SJSA1 (cell line): ENCODE measurements around the gene KLC1. TPM values are rescaled to one million over a fixed set of nuclear protein-coding genes. Genes with fewer than 3 reads are reported as not detected.
"Not testable (repeated sequence)": the region's sequence is repeated elsewhere in the genome, so short reads cannot be mapped to it uniquely, and the experiment has no call there.

Experiments used
- DNase-seq, 2 experiments: peaks; one replicate each; pipeline ENCODE4 v3.0.0-alpha.2; 2015 to 2020; ENCODE audit warnings: low spot score in 2 of 2, low read depth in 1 of 2
- H3K27ac ChIP-seq: fragments of 250-450 bp; sonication (Bioruptor Pico); 2 replicates; pipeline ENCODE4 v1.5.1; 2020; ENCODE audit warnings: mild to moderate bottlenecking, moderate library complexity
- H3K27me3 ChIP-seq: fragments of 250-450 bp; sonication (Bioruptor Pico); replicated peaks from 2 replicates; pipeline ENCODE4 v1.5.1; 2020; ENCODE audit warnings: mild to moderate bottlenecking, moderate library complexity
- H3K36me3 ChIP-seq: fragments of 250-450 bp; sonication (Bioruptor Pico); 2 replicates; pipeline ENCODE4 v1.5.1; 2020; ENCODE audit warnings: mild to moderate bottlenecking
- H3K4me1 ChIP-seq: fragments of 250-450 bp; sonication (Bioruptor Pico); replicated peaks from 2 replicates; pipeline ENCODE4 v1.6.1; 2021; ENCODE audit warnings: mild to moderate bottlenecking
- H3K4me3 ChIP-seq: fragments of 250-450 bp; sonication (Bioruptor Pico); 2 replicates; pipeline ENCODE4 v1.5.1; 2020; ENCODE audit warnings: mild to moderate bottlenecking
- H3K9me3 ChIP-seq: fragments of 250-450 bp; sonication (Bioruptor Pico); replicated peaks from 2 replicates; pipeline ENCODE4 v1.5.1; 2020; ENCODE audit warnings: mild to moderate bottlenecking
- total RNA-seq: library from RNA; depleted of rRNA; stranded (reverse); fragments of >200 nt; shearing (Covaris generic); gene quantifications from 2 replicates; pipeline ENCODE4 v1.2.3, GENCODE V29; 2014

Gene KLC1
- total RNA-seq, 1 experiment from 2014 or later, result 196 TPM

GRCh38 chr14:103630364-103631108, 1.5 kb downstream of the KLC1 start:
- H3K9me3 ChIP-seq, result no peaks in the 10 kb centered on the region
- peak overlapping the region; percentile 92; the same call in 1 of the 2 replicates for H3K27ac ChIP-seq
- H3K27me3 ChIP-seq, result no peaks in the 10 kb centered on the region
- DNase-seq, result no peak
- H3K4me1 ChIP-seq, result peaks cover 27% of the 10 kb centered on the region
- peaks cover 53% of the 10 kb centered on the region for H3K36me3 ChIP-seq
- peak overlapping the region; percentile 98 for H3K4me3 ChIP-seq

- H3K27ac ChIP-seq, result no peak overlapping the region
- DNase-seq, result no peak
- no peaks in the 10 kb centered on the region for H3K27me3 ChIP-seq
These were observed 4.4 kb downstream of the KLC1 start for GRCh38 chr14:103633391-103633790.

GRCh38 chr14:103634156-103634555, 5.1 kb downstream of the KLC1 start:
- Histone ChIP-seq H3K4me3 (no peak overlapping the region), H3K9me3 (no peaks in the 10 kb centered on the region), H3K36me3 (peaks cover 67% of the 10 kb centered on the region), H3K27ac (no peak overlapping the region), H3K4me1 (peaks cover 11% of the 10 kb centered on the region), H3K27me3 (no peaks in the 10 kb centered on the region)
- DNase-seq, result no peak

More at GRCh38 chr14:103633391-103633790, 4.4 kb downstream of the KLC1 start:
- H3K4me3 ChIP-seq, result no peak overlapping the region
- no peaks in the 10 kb centered on the region for H3K9me3 ChIP-seq
- peaks cover 17% of the 10 kb centered on the region for H3K4me1 ChIP-seq
- peaks cover 63% of the 10 kb centered on the region for H3K36me3 ChIP-seq

- DNase-seq, result no peak
- no peaks in the 10 kb centered on the region for H3K9me3 ChIP-seq
- no peak overlapping the region for H3K27ac ChIP-seq
- no peak overlapping the region for H3K4me3 ChIP-seq
- no peaks in the 10 kb centered on the region for H3K27me3 ChIP-seq
- peaks cover 6% of the 10 kb centered on the region for H3K4me1 ChIP-seq
- peaks cover 42% of the 10 kb centered on the region for H3K36me3 ChIP-seq
These were observed 9.6 kb downstream of the KLC1 start for GRCh38 chr14:103638594-103638993.

- Histone ChIP-seq H3K4me3 (no peak overlapping the region), H3K27ac (no peak overlapping the region), H3K27me3 (no peaks in the 10 kb centered on the region), H3K36me3 (peaks cover 27% of the 10 kb centered on the region), H3K9me3 (no peaks in the 10 kb centered on the region), H3K4me1 (peaks cover 3% of the 10 kb centered on the region)
- no peak for DNase-seq
These were observed 12.2 kb downstream of the KLC1 start for GRCh38 chr14:103641161-103641560.

GRCh38 chr14:103646189-103646588, 17.2 kb downstream of the KLC1 start:
- Histone ChIP-seq H3K36me3 (peaks cover 18% of the 10 kb centered on the region; the same call in 1 of the 2 replicates), H3K4me1 (no peaks in the 10 kb centered on the region)

GRCh38 chr14:103649001-103649400, 20.0 kb downstream of the KLC1 start:
- Histone ChIP-seq H3K36me3 (peaks cover 26% of the 10 kb centered on the region), H3K9me3 (no peaks in the 10 kb centered on the region), H3K4me3 (no peak overlapping the region), H3K4me1 (peaks cover 17% of the 10 kb centered on the region), H3K27me3 (no peaks in the 10 kb centered on the region), H3K27ac (no peak overlapping the region)
- no peak for DNase-seq

More at GRCh38 chr14:103646189-103646588, 17.2 kb downstream of the KLC1 start:
- no peak overlapping the region for H3K27ac ChIP-seq
- no peaks in the 10 kb centered on the region for H3K27me3 ChIP-seq
- DNase-seq, result no peak
- no peak overlapping the region for H3K4me3 ChIP-seq
- no peaks in the 10 kb centered on the region for H3K9me3 ChIP-seq

GRCh38 chr14:103650213-103650612, 21.2 kb downstream of the KLC1 start:
- Histone ChIP-seq H3K4me3 (no peak overlapping the region), H3K4me1 (peaks cover 17% of the 10 kb centered on the region), H3K27me3 (no peaks in the 10 kb centered on the region), H3K9me3 (no peaks in the 10 kb centered on the region), H3K36me3 (peaks cover 38% of the 10 kb centered on the region), H3K27ac (no peak overlapping the region)
- no peak for DNase-seq

GRCh38 chr14:103651585-103651984, 22.6 kb downstream of the KLC1 start:
- Histone ChIP-seq H3K27ac (no peak overlapping the region), H3K4me3 (no peak overlapping the region), H3K4me1 (peaks cover 17% of the 10 kb centered on the region), H3K9me3 (no peaks in the 10 kb centered on the region), H3K27me3 (no peaks in the 10 kb centered on the region), H3K36me3 (peaks cover 52% of the 10 kb centered on the region)
- DNase-seq, result no peak

- no peak for DNase-seq
- H3K9me3 ChIP-seq, result no peaks in the 10 kb centered on the region
- H3K4me1 ChIP-seq, result peaks cover 17% of the 10 kb centered on the region
- H3K27ac ChIP-seq, result no peak overlapping the region
- H3K36me3 ChIP-seq, result peaks cover 64% of the 10 kb centered on the region
- no peak overlapping the region for H3K4me3 ChIP-seq
- H3K27me3 ChIP-seq, result no peaks in the 10 kb centered on the region
These were observed 23.8 kb downstream of the KLC1 start for GRCh38 chr14:103652806-103653205.

- Histone ChIP-seq H3K4me1 (peaks cover 17% of the 10 kb centered on the region), H3K36me3 (peaks cover 66% of the 10 kb centered on the region)
- DNase-seq, H3K27ac ChIP-seq, H3K4me3 ChIP-seq, H3K9me3 ChIP-seq, H3K27me3 ChIP-seq: not testable (repeated sequence)
These were observed 24.3 kb downstream of the KLC1 start for GRCh38 chr14:103653336-103653735.

GRCh38 chr14:103653805-103654204, 24.8 kb downstream of the KLC1 start:
- Histone ChIP-seq H3K4me3 (no peak overlapping the region), H3K4me1 (peaks cover 17% of the 10 kb centered on the region), H3K9me3 (no peaks in the 10 kb centered on the region), H3K27ac (no peak overlapping the region), H3K36me3 (peaks cover 65% of the 10 kb centered on the region), H3K27me3 (no peaks in the 10 kb centered on the region)
- DNase-seq, result no peak

GRCh38 chr14:103654619-103655018, 25.6 kb downstream of the KLC1 start:
- H3K27ac ChIP-seq, result no peak overlapping the region

GRCh38 chr14:103656031-103656755, 27.2 kb downstream of the KLC1 start:
- Histone ChIP-seq H3K9me3 (no peaks in the 10 kb centered on the region), H3K4me3 (no peak overlapping the region), H3K27me3 (no peaks in the 10 kb centered on the region), H3K36me3 (peaks cover 87% of the 10 kb centered on the region), H3K4me1 (peaks cover 17% of the 10 kb centered on the region), H3K27ac (no peak overlapping the region)
- no peak for DNase-seq

More at GRCh38 chr14:103654619-103655018, 25.6 kb downstream of the KLC1 start:
- Histone ChIP-seq H3K4me3 (no peak overlapping the region), H3K27me3 (no peaks in the 10 kb centered on the region), H3K9me3 (no peaks in the 10 kb centered on the region), H3K4me1 (peaks cover 17% of the 10 kb centered on the region), H3K36me3 (peaks cover 72% of the 10 kb centered on the region)
- no peak for DNase-seq
